ENCODE data around the gene BACH2. TPM values are rescaled to one million over a fixed set of nuclear protein-coding genes. Genes with fewer than 3 reads are reported as not detected.
A peak's percentile ranks its signal among the peaks of the same experiment; 100 is the strongest.

Gene BACH2
- total RNA-seq, 1 donor from 2014 or later, result 5.0 TPM

DNA sequence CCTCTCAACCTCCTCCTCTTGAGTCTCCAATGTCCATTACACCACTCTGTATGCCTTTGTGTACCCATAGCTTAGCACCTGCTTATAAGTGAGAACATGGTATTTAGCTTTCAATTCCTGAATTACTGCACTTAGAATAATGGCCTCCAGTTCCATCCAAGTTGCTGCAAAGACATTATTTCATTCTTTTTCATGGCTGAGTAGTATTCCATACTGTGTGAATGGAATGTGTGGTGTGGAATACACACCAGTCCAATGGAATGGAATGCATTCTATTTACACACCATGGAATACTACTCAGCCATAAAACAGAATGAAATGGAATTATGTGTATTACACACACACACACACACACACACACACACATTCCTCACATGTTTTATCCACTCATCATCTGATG lies 116.1 kb downstream of the BACH2 start:
- Histone ChIP-seq H3K36me3 (ENCODE audit: control insufficient read depth, insufficient read depth, low read length) (no peaks in the 10 kb centered on the region), H3K4me3 (ENCODE audit: low read depth, low read length) (no peak overlapping the region), H3K27me3 (ENCODE audit: control insufficient read depth, insufficient read depth, low read length) (no peaks in the 10 kb centered on the region)
- TF ChIP-seq, protein P1, sequence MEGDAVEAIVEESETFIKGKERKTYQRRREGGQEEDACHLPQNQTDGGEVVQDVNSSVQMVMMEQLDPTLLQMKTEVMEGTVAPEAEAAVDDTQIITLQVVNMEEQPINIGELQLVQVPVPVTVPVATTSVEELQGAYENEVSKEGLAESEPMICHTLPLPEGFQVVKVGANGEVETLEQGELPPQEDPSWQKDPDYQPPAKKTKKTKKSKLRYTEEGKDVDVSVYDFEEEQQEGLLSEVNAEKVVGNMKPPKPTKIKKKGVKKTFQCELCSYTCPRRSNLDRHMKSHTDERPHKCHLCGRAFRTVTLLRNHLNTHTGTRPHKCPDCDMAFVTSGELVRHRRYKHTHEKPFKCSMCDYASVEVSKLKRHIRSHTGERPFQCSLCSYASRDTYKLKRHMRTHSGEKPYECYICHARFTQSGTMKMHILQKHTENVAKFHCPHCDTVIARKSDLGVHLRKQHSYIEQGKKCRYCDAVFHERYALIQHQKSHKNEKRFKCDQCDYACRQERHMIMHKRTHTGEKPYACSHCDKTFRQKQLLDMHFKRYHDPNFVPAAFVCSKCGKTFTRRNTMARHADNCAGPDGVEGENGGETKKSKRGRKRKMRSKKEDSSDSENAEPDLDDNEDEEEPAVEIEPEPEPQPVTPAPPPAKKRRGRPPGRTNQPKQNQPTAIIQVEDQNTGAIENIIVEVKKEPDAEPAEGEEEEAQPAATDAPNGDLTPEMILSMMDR (IDR thresholded peaks at IDR 0.05; ENCODE audit: insufficient read depth, low read length, poor library complexity, severe bottlenecking), result no peak
- DNase-seq (ENCODE audit: low read depth), result no peak

DNA sequence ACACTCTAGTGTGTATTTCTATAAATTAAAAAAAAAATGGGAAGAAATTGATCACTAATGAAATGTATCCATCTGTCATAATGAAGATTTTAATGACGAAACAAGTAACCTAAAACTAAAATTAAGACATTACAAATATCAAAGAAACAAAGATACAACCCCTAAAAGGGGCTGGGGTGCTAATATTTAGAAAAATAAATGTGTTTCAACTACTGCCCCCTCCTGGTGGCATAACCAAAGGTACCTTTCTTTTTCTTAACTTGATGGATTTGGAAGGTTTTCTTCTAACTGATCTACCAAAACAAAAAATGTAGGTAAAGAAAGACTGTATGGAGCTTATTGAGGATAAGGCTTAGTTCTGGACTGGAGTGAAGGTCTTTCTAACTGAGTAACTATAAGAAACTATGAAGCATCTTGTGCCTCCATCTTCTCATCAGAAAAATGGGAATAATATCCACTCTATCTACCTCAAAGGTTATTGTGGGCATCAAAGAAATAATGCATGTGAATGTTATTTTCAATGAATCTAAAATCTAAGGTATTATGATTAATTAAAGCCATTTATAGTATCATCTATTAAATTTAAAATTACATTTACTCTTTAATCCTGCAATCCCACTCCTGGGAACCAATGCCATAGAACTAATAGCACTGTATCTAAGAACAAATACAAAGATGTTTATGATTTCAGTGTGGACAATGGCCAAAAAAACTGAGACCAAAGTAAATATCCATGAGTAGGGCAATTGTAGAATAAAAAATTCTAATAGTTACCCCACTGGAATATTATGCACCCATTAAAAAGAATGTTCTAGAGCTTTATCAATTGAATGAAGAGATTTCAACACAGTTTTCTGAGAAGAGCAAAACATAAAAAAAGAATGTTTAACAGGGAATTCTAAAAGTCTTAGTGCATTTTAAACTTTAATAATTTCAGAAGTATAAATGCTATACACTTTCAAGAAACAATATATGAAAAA lies 117.2 kb downstream of the BACH2 start:
- no peak for DNase-seq (ENCODE audit: low read depth)
- Histone ChIP-seq H3K36me3 (ENCODE audit: control insufficient read depth, insufficient read depth, low read length) (no peaks in the 10 kb centered on the region), H3K27me3 (ENCODE audit: control insufficient read depth, insufficient read depth, low read length) (no peaks in the 10 kb centered on the region), H3K4me3 (ENCODE audit: low read depth, low read length) (no peak overlapping the region)
- TF ChIP-seq, protein P1 (IDR thresholded peaks at IDR 0.05; ENCODE audit: insufficient read depth, low read length, poor library complexity, severe bottlenecking), result peak; percentile 29

DNA sequence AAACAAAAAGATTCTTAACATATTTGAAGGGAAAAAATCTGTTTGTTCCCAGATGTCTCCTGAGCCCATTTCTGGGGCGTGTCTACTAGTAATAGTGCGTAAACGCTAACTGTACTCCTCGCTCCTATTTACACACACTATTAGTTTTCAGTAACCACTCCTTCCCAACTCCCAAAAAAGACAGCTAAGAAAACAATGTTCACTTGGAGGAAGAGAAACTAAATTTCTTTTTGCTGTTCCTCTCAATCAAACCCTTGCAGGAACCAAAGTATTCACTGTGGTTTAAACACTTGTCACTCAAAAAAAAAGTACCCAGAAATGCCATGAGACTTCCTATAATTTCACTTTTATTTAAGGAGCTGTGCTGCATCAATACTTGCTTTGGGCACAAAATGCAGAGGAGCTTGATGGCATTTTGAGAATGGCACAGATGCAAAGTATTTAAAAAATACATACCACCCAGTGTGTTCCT lies 118.2 kb downstream of the BACH2 start:
- Histone ChIP-seq H3K4me3 (ENCODE audit: low read depth, low read length) (no peak overlapping the region), H3K27me3 (ENCODE audit: control insufficient read depth, insufficient read depth, low read length) (no peaks in the 10 kb centered on the region), H3K36me3 (ENCODE audit: control insufficient read depth, insufficient read depth, low read length) (no peaks in the 10 kb centered on the region)
- DNase-seq (ENCODE audit: low read depth), result no peak
- TF ChIP-seq, protein P1 (IDR thresholded peaks at IDR 0.05; ENCODE audit: insufficient read depth, low read length, poor library complexity, severe bottlenecking), result no peak

DNA sequence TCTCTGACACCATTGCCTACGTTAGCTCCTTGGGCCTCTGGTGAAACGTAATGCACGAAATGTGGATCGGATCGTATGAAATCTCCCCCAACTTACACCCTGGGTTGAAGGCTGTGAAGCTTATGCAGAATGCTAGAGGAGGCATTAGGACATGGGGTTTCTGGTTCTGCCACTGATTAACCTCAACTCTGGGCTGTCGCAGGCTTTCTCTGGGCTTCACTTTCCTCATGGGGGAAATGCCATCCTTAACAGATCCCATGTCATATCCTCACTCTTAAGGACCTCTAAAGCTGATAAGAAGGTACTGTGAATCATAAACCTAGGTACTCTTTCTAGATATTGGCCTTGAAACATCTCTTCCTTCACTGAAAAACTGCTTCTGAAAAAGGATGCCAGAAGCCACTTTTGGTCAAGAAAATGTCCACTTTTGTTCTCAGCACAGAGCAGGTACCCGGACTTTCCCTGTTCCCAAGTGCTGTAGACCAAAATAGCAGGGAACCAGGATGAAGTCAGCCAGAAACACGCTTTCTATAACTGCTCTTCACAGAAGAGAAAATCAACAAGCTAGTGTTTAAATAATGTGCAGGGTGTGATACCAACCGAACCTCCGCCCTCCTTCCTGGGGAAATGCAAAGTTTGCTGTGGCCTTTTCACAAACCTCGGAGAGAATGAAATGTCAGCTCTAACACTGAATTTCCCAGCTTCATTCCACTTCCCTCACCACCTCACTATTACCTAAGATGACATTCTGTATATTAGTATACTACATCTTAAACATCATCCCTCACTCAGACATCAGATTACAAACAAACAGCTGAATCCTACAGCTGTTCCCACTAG lies 118.9 kb downstream of the BACH2 start:
- TF ChIP-seq, protein P1 (IDR thresholded peaks at IDR 0.05; ENCODE audit: insufficient read depth, low read length, poor library complexity, severe bottlenecking), result no peak
- Histone ChIP-seq H3K4me3 (ENCODE audit: low read depth, low read length) (no peak overlapping the region), H3K36me3 (ENCODE audit: control insufficient read depth, insufficient read depth, low read length) (no peaks in the 10 kb centered on the region), H3K27me3 (ENCODE audit: control insufficient read depth, insufficient read depth, low read length) (no peaks in the 10 kb centered on the region)
- no peak for DNase-seq (ENCODE audit: low read depth)

DNA sequence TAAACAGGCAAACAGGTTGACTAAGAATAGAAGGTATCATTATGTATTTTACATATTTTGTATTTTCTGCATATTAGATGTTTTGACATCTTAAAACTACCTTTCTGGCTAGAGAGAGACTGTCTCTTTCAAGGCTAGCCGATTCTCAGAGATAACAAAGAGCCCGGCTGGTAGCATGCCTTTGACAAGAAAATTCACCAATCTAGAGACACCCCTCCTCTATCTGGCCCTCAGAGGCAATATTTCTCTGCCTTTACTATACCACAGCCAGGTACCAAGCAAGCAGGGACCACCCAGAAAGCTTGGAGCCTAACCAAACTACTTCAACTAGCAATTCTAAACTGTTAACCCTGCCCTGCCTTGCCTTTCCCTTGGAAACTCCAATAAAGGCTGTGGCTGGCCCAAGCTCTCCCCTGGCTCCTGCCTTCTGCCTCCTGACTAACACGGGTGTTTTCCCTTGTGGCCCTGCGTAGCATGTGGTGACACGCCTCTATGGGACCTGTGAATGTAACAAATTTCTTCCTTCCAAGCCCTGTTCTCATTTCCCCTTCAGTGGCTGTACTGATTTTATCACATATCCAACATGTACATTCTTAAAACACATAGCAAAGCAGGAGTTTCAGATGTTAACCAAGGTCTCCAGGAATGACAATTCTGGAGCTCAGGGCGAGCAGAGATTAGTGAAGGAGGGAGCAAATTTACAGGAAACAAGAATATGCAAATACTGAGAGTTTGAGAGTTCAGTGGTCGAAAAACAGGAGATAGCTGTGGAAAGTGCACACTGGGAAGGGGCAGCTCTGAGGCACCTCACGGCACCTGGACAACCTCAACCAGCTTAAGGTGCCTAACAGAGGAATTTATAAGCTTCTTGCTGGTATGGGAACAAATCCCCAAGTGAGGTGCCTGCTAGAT lies 120.8 kb downstream of the BACH2 start:
- H3K4me3 ChIP-seq (ENCODE audit: low read depth, low read length), result no peak overlapping the region
- no peaks in the 10 kb centered on the region for H3K27me3 ChIP-seq (ENCODE audit: control insufficient read depth, insufficient read depth, low read length)
- DNase-seq (ENCODE audit: low read depth), result no peak
- H3K36me3 ChIP-seq (ENCODE audit: control insufficient read depth, insufficient read depth, low read length), result no peaks in the 10 kb centered on the region
- TF ChIP-seq, protein P1 (IDR thresholded peaks at IDR 0.05; ENCODE audit: insufficient read depth, low read length, poor library complexity, severe bottlenecking), result no peak

All from kidney epithelial cell (primary cell).